ENCODE measurements around the gene NYAP1. TPM values are rescaled to one million over a fixed set of nuclear protein-coding genes. Genes with fewer than 3 reads are reported as not detected.

The NYAP1 gene
- total RNA-seq, result 1 to 10 TPM in 1 of 2 donors, under 1 TPM in 1; 0.37 to 1.5 TPM

DNA sequence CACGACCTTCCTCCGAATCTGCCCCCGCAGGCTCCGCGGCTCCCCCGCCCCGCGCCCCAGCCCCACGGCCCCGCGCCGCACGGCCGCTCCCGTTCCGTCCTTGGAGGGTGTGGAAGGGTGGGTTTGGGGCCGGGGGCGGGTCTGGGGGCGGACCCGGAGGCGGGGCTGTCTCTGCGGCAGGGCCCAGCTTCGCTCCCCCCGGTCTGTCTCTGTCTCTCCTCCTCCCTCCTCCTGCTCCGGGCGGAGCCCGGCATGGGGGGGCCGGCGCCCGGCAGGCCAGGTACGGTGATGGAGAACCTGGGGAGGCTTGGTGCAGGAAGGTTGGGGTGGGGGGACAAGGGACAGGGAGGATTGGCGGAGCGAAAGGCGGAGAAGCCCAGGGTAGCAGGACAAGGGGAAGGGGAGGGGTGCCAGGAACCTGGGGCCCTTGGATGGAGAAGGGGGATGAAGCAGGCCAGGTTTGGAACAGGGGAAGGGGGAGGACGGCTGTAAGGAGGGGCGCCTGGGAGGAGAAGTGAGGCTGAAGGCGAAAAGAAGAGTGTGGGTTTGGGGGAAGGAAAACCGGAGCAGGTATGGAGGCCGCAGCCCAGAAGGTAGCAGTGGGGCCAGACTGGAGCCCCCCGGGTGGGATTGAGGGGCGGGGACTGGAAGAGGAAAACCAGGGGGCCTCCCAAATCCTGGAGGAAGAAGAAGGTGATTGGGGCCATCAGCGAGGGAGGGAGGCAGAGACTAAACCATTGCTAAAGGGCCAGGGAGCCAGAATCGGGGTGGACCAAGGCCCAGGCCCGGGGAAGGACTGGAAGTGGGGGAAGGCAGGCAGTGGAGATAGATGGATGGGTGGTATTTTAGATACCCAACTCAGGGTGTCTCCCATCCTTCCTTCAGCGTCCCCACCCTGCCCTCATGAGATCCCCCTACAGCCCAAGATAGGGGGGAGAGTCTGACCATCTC lies at the start of gene NYAP1:
TSS of gene NYAP1 (plus strand) at position 206 of the 951 bp plus-strand sequence. CDS start 1,385 bp downstream, outside the sequence.
- Histone ChIP-seq H3K27ac (peak within 1 kb of the TSS; percentile 28 to 37), H3K4me1 (peaks cover 0 to 16% of the 10 kb centered on the region in 2 donors), H3K9me3 (no peaks in the 10 kb centered on the region), H3K36me3 (no peaks in the 10 kb centered on the region), H3K27me3 (no peaks in the 10 kb centered on the region), H3K4me3 (peak within 1 kb of the TSS; percentile 48 to 61)
- no peak for DNase-seq (ENCODE audit: low spot score)
- TF ChIP-seq, protein P1, sequence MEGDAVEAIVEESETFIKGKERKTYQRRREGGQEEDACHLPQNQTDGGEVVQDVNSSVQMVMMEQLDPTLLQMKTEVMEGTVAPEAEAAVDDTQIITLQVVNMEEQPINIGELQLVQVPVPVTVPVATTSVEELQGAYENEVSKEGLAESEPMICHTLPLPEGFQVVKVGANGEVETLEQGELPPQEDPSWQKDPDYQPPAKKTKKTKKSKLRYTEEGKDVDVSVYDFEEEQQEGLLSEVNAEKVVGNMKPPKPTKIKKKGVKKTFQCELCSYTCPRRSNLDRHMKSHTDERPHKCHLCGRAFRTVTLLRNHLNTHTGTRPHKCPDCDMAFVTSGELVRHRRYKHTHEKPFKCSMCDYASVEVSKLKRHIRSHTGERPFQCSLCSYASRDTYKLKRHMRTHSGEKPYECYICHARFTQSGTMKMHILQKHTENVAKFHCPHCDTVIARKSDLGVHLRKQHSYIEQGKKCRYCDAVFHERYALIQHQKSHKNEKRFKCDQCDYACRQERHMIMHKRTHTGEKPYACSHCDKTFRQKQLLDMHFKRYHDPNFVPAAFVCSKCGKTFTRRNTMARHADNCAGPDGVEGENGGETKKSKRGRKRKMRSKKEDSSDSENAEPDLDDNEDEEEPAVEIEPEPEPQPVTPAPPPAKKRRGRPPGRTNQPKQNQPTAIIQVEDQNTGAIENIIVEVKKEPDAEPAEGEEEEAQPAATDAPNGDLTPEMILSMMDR (IDR thresholded peaks at IDR 0.05), result no peak

DNA sequence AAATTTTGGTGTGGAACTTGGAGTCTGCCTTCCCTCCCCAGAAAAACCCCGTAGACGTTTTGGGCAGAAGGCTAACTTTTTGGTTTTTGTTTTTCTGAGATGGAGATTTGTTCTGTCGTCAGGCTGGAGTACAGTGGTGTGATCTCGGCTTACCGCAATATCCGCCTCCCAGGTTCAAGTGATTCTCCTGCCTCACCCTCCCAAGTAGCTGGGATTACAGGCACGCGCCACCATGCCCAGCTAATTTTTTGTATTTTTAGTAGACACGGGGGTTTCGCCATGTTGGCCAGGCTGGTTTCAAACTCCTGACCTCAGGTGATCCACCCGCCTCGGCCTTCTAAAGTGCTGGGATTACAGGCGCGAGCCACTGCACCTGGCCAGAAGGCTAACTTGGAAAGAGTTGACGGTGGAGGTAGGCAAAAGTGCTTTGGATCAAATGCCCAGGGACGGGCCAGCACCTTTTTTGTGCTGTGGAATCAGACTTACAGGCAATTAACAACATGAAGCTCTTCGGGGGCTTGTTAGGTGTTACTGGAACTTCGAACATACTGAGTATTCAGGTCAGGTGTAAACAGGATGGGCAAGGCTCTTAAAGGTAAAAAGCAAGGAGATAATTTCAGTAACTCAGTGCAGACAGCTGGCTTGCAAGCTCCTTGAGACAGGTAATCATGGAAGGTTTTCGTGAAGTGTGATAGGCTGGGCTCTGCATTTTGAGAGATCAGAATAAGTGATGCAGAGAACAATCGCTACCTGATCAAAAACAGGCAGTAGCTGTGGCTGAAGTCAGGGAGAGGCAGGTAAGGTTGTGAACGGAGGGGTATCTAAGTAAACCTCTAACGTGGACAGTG lies 49.2 kb upstream of the NYAP1 start:
- Histone ChIP-seq H3K36me3 (peaks cover 21% of the 10 kb centered on the region), H3K27ac (no peak overlapping the region), H3K27me3 (no peaks in the 10 kb centered on the region), H3K4me3 (peak overlapping the region in 1 of 2 donors; percentile 89), H3K4me1 (peaks cover 0 to 41% of the 10 kb centered on the region in 2 donors), H3K9me3 (no peaks in the 10 kb centered on the region)
- DNase-seq (ENCODE audit: low spot score), result no peak
- TF ChIP-seq, protein P1 (IDR thresholded peaks at IDR 0.05), result no peak

DNA sequence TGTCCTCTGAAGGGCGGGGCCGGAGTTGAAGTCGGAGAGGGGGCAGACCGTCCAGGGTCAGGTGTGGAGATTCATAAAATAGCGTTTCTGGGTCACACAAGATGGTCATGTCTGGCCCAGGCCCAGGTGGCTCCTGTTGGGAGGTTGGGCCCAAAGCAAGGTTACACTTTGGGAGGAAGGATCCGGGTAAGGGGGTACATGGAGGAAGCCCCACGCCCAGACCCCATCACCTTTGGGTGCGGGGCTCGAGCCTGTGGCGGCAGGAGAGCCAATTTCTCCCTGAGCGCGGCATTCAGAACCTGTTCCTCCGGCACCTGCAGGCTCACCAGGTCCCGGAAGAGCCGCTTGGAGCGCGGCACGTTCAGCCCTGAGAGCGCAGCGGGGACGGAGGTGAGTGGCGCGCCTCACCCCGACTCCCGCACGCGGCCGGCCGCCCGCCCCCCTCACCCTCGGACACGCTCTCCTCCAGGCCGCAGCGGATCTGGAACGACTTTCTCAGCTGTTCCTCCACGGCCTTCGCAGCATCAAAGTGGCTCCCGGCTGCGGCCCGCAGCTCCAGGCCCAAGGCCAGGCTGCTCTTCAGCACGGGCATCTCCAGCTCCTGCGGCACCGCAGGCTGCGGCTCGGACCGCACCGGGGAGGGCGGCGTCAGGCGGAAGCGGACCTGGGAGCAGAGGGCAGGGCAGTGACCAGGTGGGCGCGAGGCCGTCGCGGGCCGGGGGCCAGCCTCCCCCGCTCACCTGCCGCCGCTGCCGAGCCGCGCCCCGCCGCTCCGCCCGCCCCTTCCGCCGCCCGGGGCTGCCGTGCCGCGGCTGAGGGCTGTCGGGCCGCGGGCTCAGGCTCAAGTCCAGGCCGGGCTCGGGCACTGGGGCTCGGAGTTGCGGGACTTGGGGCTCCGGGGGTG lies 48.1 kb upstream of the NYAP1 start:
- Histone ChIP-seq H3K4me1 (peaks cover 0 to 34% of the 10 kb centered on the region in 2 donors), H3K4me3 (peak overlapping the region; percentile 68 to 89), H3K27ac (peak overlapping the region; percentile 88 to 92), H3K27me3 (no peaks in the 10 kb centered on the region), H3K9me3 (no peaks in the 10 kb centered on the region), H3K36me3 (peaks cover 21% of the 10 kb centered on the region)
- TF ChIP-seq, protein P1 (IDR thresholded peaks at IDR 0.05), result no peak
- no peak for DNase-seq (ENCODE audit: low spot score)

DNA sequence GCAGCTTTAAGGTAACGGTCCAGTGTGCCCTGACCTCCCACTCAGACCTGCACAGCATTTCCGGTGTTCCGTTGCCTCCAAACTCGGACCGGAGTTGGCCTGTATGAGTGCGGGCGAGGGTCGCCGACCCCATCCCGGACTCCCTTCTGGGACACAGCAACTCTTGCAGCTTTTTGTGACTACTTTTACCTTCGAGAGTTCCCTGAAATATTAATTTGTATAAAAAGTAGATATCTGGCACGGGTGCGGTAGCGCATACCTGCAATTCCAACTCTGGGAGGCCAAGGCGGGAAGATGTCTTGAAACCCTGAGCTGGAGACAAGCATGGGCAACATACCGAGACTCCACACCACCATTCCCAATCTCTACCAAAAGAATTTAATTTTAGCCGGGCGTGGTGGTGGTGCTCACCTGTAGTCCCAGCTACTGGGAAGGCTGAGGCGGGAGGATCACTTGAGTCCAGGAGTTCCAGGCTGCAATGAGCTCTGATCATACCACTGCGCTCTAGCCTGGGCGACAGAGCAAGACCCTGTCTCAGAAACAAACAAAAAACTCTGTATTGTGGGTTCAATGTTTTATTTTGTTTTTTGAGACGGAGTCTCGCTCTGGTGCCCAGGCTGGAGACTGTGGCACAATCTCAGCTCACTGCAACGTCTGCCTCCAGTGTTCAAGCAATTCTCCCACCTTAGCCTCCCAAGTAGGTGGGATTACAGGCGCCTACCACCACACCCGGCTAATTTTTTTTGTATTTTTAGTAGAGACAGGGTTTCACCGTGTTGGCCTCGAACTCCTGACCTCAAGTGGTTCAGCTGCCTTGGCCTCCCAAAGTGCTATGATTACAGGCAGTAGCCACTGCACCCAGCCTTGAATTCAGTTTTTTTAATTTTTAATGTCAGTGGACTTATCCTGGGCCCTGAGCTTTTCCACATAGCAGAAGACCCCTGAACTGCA lies 46.3 kb upstream of the NYAP1 start:
- peaks cover 21% of the 10 kb centered on the region for H3K36me3 ChIP-seq
- no peaks in the 10 kb centered on the region for H3K27me3 ChIP-seq
- no peak for DNase-seq (ENCODE audit: low spot score)
- no peaks in the 10 kb centered on the region for H3K9me3 ChIP-seq
- H3K4me3 ChIP-seq, result peak overlapping the region in 1 of 2 donors; percentile 89
- H3K27ac ChIP-seq, result peak overlapping the region; percentile 88 to 92
- peaks cover 0 to 17% of the 10 kb centered on the region in 2 donors for H3K4me1 ChIP-seq
- TF ChIP-seq, protein P1 (IDR thresholded peaks at IDR 0.05), result no peak

Data from right atrium auricular region (tissue), 2 donors.